ENCODE measurements around the gene AKAP13.
A peak's percentile ranks its signal among the peaks of the same experiment; 100 is the strongest.

AKAP13 gene

GRCh38 chr15:85624291-85624801, 243.9 kb downstream of the AKAP13 start:
- no peak overlapping the region for H3K4me3 ChIP-seq (ENCODE audit: low read depth, low read length)
- TF ChIP-seq POLR2A (IDR thresholded peaks at IDR 0.05; ENCODE audit: extremely low read depth, insufficient read length), result no peak
- TF ChIP-seq, protein P1, sequence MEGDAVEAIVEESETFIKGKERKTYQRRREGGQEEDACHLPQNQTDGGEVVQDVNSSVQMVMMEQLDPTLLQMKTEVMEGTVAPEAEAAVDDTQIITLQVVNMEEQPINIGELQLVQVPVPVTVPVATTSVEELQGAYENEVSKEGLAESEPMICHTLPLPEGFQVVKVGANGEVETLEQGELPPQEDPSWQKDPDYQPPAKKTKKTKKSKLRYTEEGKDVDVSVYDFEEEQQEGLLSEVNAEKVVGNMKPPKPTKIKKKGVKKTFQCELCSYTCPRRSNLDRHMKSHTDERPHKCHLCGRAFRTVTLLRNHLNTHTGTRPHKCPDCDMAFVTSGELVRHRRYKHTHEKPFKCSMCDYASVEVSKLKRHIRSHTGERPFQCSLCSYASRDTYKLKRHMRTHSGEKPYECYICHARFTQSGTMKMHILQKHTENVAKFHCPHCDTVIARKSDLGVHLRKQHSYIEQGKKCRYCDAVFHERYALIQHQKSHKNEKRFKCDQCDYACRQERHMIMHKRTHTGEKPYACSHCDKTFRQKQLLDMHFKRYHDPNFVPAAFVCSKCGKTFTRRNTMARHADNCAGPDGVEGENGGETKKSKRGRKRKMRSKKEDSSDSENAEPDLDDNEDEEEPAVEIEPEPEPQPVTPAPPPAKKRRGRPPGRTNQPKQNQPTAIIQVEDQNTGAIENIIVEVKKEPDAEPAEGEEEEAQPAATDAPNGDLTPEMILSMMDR (IDR thresholded peaks at IDR 0.05; ENCODE audit: low read depth, low read length), result no peak
- TF ChIP-seq MAX (IDR thresholded peaks at IDR 0.05; ENCODE audit: low read depth, low read length), result no peak
- TF ChIP-seq MYC (IDR thresholded peaks at IDR 0.05; ENCODE audit: low read depth, low read length), result no peak
- DNase-seq (ENCODE audit: low read depth), result peak; percentile 54

- H3K4me3 ChIP-seq (ENCODE audit: low read depth, low read length), result no peak overlapping the region
- TF ChIP-seq, protein P1 (IDR thresholded peaks at IDR 0.05; ENCODE audit: low read depth, low read length), result no peak
- TF ChIP-seq MAX (IDR thresholded peaks at IDR 0.05; ENCODE audit: low read depth, low read length) (no peak), MYC (IDR thresholded peaks at IDR 0.05; ENCODE audit: low read depth, low read length) (no peak), POLR2A (IDR thresholded peaks at IDR 0.05; ENCODE audit: extremely low read depth, insufficient read length) (no peak)
- DNase-seq (ENCODE audit: low read depth), result no peak
These were observed 244.9 kb downstream of the AKAP13 start for GRCh38 chr15:85625166-85625830.

- DNase-seq (ENCODE audit: low read depth), result peak; percentile 34
- TF ChIP-seq MYC (IDR thresholded peaks at IDR 0.05; ENCODE audit: low read depth, low read length), result no peak
- TF ChIP-seq, protein P1 (IDR thresholded peaks at IDR 0.05; ENCODE audit: low read depth, low read length), result no peak
- no peak for TF ChIP-seq MAX (IDR thresholded peaks at IDR 0.05; ENCODE audit: low read depth, low read length)
- no peak for TF ChIP-seq POLR2A (IDR thresholded peaks at IDR 0.05; ENCODE audit: extremely low read depth, insufficient read length)
- H3K4me3 ChIP-seq (ENCODE audit: low read depth, low read length), result no peak overlapping the region
These were observed 245.5 kb downstream of the AKAP13 start for GRCh38 chr15:85625856-85626255.

GRCh38 chr15:85627213-85627935, 247.0 kb downstream of the AKAP13 start:
- H3K4me3 ChIP-seq (ENCODE audit: low read depth, low read length), result no peak overlapping the region
- TF ChIP-seq, protein P1 (IDR thresholded peaks at IDR 0.05; ENCODE audit: low read depth, low read length), result no peak
- DNase-seq (ENCODE audit: low read depth), result no peak

GRCh38 chr15:85630311-85630710, 249.9 kb downstream of the AKAP13 start:
- TF ChIP-seq POLR2A (IDR thresholded peaks at IDR 0.05; ENCODE audit: extremely low read depth, insufficient read length), result no peak
- TF ChIP-seq, protein P1 (IDR thresholded peaks at IDR 0.05; ENCODE audit: low read depth, low read length), result no peak
- no peak for TF ChIP-seq MYC (IDR thresholded peaks at IDR 0.05; ENCODE audit: low read depth, low read length)
- no peak for TF ChIP-seq MAX (IDR thresholded peaks at IDR 0.05; ENCODE audit: low read depth, low read length)
- no peak overlapping the region for H3K4me3 ChIP-seq (ENCODE audit: low read depth, low read length)
- no peak for DNase-seq (ENCODE audit: low read depth)

Data from NB4 (cell line).